Cardiac fibroblast (primary cell): ENCODE measurements around the gene RHEB.
A peak's percentile ranks its signal among the peaks of the same experiment; 100 is the strongest.

Experiments
- DNase-seq, 2 donors: peaks; one replicate each; pipeline versions ENCODE4 v3.0.0 to v3.0.0-alpha.2; 2010; ENCODE audit warnings: low read depth in 2 of 2
- H3K4me3 ChIP-seq, 2 donors: replicated peaks in 1 of 2; 1 replicate in 1 of 2; 2 replicates in 1 of 2; pipeline ENCODE4 v1.5.1; 2011; ENCODE audit warnings: low read depth in 2 of 2, low read length in 2 of 2, mild to moderate bottlenecking in 2 of 2, moderate library complexity in 1 of 2
- CTCF ChIP-seq: IDR thresholded peaks from one replicate; pipeline ENCODE4 v1.5.1; 2011; ENCODE audit warnings: low read depth, mild to moderate bottlenecking, low read length, inconsistent platforms

Gene RHEB

GRCh38 chr7:151431768-151432311, 87.9 kb downstream of the RHEB start:
- no peak for TF ChIP-seq CTCF
- H3K4me3 ChIP-seq = no peak overlapping the region
- DNase-seq = no peak

- TF ChIP-seq CTCF = no peak
Observed at GRCh38 chr7:151431281-151431767, 88.4 kb downstream of the RHEB start.

GRCh38 chr7:151430391-151431205, 89.1 kb downstream of the RHEB start:
- DNase-seq = no peak
- TF ChIP-seq CTCF = no peak
- no peak overlapping the region for H3K4me3 ChIP-seq

More at GRCh38 chr7:151431281-151431767, 88.4 kb downstream of the RHEB start:
- H3K4me3 ChIP-seq = no peak overlapping the region
- DNase-seq = no peak

GRCh38 chr7:151429560-151430331, 89.9 kb downstream of the RHEB start:
- peak in 1 of 2 donors; percentile 49 for DNase-seq
- no peak overlapping the region for H3K4me3 ChIP-seq
- TF ChIP-seq CTCF = no peak

- DNase-seq = no peak
- no peak for TF ChIP-seq CTCF
- H3K4me3 ChIP-seq = no peak overlapping the region
Observed at GRCh38 chr7:151429237-151429559, 90.5 kb downstream of the RHEB start.

- TF ChIP-seq CTCF = no peak
- peak in 1 of 2 donors; percentile 96 for DNase-seq
Observed at GRCh38 chr7:151428378-151429236, 91.1 kb downstream of the RHEB start.

More at GRCh38 chr7:151428378-151429236, 91.1 kb downstream of the RHEB start:
- no peak overlapping the region for H3K4me3 ChIP-seq
